Stimulated activated CD8-positive, alpha-beta memory T cell treated with anti-CD3 and anti-CD28 coated beads, Interleukin-12 subunit alpha, Interleukin-12 subunit beta, amount 100 ng/mL, for 4 hours (primary cell): ENCODE measurements around the gene METTL24.
"Not testable (repeated sequence)": the region's sequence is repeated elsewhere in the genome, so short reads cannot be mapped to it uniquely, and the experiment has no call there.

Experiments used
- DNase-seq: peaks from one replicate; pipeline ENCODE4 v3.0.0-alpha.2; 2020; ENCODE audit warnings: low read depth

METTL24 gene

DNA sequence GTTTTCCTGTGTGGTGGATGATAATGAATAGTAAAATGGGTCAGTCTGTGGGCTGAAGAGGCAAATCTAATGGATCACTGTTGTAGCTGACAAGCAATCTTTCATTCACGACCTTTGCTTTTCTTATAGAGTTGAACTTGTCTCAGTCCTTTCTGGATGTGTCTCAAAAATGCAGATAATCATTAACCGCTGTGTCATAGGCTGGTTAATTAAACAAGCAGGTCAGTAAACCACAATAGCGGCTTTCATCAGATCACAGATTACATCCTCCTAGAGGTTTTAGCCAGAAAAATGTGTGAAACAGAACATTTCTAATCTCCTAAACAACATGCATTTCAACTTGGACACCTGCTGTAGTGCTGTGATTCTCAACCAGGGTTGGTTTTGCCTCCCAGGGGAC is 2.5 kb upstream of the METTL24 start:
- no peak for DNase-seq

DNA sequence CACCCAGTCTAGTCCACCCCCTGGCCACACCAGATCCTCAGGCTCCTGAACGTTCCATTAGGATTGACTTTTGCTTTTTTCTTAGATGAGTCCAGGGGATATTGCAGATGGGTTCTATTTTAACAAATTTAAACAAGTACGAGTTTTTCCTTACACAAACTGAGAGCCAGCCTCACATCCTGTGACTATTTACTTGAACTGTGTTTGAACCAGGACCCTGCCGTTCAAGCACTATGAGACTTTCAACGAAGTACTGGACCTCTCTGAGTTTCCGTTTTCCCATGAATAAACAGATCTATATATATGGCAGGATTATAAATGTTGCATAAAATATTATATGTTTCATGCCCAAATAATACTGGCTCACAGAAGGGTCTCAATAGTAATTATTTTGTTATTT is 1.4 kb upstream of the METTL24 start:
- DNase-seq = no peak

DNA sequence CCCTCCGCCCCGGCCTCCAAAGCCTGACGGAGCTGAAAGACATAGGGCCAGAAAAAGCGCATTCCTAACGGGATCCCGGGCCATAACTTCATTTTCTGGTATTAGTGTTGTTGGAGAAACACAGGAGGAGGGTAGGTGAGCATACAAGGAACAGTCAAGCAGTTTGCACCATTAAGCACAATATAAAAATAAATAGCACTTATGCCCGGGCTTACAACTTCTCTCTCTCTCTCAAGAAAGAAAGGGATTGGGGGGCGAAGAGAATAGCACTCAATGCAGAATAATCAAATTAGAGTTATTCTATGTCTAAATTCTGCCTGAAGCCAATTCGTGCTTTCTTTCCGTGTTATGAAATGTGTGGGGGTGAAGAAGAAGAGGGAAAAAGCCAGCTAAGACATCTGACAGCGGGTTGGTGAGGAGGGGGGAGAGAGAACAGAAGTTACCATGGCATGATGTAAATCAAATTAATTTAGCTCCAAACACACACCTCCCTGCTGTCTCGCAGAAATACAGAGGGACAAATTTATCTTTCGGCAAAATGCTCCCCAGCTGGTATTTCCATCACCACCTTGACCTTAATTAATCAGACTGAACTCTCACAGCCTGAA is 508 bp upstream of the METTL24 start:
- DNase-seq = no peak

DNA sequence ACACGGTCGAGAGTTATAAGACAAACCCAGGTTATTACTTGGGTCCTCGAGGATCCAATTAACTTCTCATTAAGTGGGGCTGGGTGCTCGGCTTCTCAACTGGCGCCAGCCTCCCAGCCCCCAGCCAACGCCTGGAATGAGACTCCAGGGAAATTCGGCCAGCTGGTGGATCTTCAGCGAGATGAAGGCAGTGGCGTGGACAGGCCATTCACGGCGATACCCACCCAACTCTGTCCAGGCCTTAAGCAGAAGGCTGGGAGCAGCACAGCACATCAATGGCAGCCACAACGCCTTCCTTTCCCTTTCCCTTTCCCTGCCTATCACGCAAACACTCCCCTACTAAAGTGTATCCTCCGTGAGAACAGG is 868 bp downstream of the METTL24 start:
- DNase-seq = no peak

DNA sequence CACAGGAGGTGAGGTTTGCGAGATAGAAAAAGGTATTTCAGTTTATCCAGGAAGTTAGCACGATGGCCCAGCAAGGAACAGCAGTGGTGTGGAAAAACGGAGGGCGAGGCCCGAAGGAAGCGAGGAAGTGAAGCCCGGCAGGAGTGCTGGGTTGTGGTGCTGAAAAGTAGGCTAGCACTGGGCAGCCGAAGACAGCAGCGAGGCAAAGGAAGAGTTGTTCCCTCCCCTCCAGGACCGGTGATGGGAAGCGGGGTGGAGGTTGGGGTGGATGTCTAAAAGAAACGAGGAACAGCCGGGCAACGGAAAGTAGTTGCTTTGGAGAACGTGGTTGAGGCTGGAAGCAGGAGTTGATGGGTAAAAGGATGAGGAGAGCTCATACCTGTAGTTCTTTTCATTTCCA is 1.4 kb downstream of the METTL24 start:
- no peak for DNase-seq

DNA sequence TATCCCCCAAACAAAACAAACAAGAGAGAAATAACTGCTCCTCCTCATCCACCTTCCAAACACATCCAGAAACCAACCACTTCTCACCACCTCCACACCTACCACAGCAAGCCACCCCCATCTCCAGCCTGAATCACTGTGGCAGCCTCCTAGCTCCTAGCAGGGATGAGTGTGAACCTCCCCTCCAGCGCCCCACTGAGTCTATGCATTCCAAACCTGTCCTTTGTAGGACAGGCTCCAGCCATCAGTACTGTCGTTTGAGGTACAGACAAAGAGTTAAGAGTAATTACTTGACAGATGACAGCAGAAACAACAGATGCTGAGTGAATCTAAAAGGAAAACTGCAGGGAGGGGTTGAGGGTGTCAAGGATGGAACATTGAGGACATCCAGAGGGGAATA is 2.4 kb downstream of the METTL24 start:
- no peak for DNase-seq

DNA sequence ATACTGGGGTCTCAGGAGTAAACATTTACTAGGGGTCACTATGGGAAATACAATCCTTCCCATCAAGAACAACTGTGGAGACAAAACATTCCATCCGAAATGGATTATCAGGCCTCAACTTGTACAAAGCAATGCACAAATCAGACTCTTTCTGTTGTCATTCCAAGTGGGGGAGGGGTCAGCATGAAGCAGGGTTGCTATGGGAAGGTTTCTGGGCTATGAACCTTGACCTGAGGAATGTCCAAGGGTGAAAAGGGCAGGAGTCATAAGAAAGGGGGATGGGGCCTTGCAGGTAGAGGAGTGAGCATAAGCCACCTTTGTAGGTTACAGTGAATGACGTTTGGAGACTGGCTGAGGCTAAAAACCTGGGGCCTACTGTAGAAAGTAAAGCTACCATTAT is 3.1 kb downstream of the METTL24 start:
- no peak for DNase-seq

DNA sequence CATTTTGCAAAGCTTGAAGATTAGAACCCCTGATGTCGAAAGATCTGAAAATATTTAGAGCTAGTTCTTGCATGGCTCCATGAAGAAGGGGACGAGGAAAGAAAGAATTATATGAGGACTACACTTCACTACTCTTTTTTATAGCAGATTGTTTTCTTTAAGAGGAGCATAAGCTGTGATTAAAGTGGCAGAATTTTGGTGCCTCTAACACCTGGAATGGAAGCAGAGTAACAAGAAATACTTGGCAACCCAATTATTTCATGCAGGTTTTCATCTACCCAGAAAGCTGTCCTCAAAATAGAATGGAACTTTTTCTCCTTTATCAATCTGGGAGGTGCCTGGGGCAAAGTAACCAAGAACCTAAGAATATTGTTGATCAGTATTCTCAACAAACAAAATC is 4.0 kb downstream of the METTL24 start:
- DNase-seq = no peak

DNA sequence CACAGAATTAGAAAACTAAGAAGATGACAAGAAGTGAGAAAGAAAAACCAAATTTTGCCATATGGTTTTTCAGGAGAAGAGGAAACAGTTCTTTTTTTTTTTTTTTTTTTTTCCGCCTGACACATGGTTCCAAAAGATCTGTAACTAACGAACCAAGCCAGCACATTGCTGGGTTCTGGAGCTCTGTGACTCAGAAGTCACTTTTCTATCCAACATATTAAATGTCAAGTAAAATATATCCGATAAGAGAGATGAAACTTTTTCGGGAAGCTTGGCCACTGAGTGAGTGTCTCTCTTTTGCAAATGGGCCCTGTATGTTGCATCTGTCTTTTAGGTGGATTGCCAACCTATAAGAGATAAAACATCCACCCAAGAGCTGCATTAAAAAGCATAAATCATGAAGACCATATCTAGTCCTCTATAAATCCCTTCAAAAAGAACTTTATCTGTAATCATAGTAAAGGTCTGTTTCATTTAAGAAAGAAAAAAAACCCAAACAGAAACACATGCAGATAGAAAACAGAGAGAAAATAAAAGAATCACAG is 4.6 kb downstream of the METTL24 start:
- DNase-seq = no peak

DNA sequence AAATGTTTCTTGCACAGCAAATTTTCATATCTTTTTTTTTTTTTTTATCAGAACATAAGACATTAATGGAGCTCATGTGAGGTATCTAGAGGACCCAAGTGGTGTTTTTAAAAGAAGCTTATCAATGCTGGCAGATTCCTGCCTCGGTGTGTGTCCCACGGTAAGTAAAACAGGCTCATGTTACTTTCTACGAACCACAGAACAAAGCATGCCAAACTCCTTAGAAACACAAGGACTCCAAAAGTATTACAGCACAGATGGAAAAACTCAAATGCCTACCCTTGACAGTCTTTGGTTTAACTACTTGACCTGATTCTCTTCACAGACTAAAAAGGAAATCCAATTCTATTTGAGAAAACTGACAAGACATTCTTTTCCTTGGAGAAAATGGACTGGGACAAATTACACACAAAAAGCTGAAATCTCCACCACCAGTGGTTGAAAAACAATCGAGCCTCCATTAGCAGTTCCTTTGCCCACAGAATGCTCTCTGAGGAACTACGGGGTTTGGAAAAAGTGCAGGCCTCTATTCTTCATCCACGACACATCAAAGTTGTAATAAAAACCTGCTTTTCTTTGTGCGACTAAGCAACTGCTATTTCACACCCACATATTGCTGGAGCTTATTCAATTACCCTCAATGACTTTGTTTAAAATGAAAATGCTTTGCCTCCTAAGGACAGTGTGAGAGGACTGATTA is 5.4 kb downstream of the METTL24 start:
- no peak for DNase-seq

DNA sequence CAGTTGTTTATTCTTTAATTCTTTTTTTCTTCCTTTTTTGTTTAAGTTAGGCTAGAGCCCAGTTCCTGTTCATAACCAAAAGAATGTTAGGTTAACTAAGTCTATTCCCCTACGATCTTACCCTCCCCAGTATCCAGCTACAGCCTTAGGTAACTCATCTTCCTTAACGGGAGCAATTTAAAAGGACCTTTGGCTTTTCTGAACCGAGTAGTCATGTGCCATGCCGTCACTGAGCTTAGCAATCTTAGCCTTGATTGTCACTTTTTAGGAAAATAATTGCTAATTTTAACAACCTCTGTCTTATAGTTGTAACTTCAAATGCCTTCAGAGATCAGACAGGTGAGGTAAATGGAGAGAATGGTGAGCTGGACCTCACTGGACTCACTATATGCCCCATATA is 6.2 kb downstream of the METTL24 start:
- no peak for DNase-seq

DNA sequence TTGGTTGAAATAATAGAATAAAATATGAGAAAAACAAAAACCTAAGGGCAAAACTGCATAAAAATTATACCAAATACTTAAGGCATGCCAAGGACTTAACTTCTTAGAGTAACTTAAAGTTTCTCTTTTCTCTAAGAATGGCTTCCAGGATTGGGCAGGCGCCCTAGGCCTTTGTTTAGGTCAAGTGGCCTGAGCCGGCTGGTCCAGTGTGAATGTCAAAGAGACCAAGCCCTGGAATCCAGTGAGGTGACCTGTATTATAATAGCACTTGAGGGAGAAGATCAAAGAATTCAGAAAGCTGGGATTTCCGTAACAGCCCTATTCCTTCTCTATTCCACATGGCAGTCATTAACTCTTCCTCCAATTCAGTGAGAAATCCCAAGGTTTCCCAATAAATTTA is 6.6 kb downstream of the METTL24 start:
- DNase-seq = no peak

DNA sequence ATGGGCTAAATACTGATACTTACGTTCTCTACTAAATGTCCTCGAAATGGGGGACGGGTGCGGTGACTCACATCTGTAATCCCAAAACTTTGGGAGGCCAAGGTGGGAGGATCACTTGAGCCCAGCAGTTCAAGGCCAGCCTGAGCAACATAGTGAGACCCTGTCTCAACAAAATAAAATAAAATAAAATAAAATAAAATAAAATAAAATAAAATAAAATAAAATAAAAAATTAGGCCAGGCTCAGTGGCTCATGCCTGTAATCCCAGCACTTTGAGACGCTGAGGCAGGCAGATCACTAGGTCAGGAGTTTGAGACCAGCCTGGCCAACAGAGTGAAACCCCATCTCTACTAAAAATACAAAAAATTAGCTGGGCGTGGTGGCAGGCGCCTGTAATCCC is 7.6 kb downstream of the METTL24 start:
- DNase-seq = not testable (repeated sequence)

DNA sequence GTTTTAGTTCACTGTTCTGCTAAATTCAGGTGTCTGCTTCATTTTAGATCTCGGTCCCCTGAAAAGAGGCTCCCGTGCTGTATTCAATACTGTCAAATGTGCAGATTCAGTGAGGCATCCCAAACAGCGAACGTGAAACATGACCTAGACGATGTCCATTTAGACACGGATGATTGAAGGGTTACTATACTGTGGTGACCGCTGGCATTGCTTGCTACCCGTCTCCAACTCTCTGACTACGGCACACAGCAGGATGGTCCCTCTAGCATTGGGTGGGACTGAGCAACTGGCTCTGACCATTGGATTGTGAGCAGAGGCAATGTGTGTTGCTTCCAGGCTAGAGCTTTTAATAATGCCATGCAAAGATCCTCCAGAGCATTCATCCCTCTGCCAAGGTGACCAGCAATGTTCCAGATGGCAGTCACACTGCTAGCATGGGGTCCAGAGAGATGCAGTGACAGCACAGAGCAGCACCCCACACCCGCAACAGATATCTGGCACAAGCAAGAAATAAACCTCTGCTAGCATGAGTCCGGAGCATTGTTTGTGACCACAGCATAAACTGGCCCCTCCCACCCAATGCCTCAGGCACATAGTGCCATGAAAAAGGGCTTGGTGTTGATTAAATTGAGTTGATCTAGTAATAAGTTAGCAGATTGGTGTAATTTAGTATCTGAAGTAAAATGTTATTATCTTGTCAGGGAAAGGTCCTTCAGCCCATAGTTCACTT is 9.0 kb downstream of the METTL24 start:
- DNase-seq = no peak

DNA sequence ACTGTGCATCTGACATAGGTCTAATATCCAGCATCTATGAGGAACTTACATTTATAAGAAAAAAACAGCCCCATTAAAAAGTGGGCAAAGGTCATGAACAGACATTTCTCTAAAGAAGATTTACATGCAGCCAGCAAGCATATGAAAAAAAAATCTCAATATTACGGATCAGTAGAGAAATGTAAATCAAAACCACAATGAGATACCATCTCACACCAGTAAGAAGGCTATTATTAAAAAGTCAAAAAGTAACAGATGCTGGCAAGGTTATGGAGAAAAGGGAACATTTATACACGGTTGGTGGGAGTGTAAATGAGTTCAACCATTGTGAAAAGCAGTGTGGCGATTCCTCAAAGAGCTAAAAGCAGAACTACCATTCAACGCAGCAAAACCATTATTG is 13.1 kb downstream of the METTL24 start:
- DNase-seq = no peak

DNA sequence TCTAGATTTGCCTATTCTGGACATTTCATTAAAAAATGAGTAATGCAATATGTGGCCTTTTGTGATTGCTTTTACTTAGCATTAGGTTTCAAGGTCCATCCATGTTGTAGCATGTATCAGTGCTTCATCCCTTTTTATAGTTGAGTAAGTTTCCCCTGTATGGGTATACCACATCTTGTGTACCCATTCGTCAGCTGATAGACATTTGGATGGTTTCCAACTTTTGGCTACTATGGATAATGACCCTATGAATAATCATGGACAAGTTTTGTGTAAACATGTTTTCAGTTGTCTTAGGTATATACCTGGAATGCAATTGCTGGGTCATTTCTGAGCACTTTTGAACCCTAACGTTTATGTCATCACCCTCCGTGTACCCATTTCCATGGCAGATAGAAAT is 15.4 kb downstream of the METTL24 start:
- DNase-seq = no peak

DNA sequence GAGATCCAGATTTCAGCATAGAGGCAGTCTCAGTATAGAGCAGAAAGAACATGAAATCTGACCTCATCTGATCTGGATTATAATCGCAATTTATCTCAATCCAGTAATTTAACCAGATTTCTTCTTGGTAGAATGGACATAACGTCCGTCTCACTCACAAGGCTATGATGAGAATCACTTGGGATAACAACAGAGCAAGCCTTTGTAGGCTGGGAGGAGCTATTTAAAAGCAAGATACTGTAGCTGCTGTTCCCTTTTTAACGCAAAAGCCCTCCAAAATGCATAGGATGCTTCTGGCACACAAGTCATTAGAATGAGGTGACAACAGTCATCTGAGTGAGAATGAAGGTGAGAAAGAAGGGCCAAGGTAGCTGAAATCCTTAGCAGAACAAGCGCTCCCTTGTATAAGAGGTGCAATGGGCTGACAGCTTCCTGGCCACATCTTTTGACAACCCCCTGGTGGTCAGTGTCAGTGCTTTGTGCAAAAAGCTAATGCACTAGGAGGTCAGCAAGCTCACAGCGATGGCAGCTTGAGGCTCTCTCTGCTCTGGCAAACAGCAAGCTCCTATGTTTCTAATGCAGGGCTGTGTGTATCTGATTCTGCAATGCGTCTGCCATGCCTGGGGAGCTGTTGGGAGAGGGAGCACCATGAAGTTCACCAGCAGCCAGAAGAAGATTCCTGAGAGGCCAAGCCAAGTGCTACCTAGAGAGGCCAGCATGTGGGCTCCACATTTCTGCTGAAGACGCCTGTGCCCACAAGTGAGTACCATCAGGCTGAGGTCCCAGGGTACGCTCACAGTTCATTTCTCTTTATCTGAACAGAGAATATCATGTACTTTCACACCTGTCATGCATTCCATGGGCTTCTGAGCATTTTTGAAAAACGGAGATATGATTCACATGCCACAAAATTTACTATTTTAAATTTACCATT is 16.2 kb downstream of the METTL24 start:
- DNase-seq = no peak

DNA sequence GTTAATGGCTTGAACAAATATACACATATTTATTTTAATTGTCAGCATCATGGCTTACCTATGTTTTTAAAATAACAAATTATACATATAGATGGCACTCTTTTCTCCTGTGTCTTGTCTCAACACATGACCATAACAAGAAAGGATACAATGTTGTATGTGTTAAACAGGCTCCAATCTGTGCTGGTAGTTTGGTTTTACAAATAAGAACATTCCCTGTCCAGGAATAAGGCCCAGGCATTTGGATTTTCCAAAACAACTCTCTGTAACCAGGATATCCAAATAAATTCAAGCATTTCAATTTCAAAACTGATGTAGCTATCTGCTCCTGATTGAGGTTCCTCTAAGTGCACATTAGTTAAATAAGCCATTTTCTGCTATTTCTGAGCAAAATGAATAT is 17.1 kb downstream of the METTL24 start:
- no peak for DNase-seq

DNA sequence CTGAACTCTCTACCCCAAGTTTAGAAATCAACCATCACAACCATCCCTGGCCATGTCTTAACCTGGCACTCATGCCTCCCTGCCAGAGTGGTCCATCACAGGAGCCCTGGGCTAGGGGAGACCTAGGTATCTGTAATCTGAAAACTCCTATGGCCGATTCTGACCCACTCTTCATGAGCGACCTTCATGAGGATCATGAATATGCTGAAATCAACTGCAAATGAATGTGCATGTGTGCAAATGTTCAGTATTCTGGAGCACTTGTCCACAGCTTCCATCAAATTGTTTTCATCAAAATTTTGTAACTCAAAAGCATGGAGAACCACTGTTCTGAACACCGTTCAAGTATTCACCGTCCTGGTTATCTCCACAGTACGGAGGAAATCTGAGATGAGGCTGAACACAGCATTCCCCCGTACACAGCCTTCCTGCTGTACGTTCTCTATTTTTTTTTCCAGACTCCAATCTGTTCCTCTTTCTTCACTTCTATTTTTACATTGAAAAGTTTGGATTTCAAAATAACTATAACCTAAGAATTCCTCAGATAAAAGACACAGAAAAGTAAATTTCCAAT is 17.7 kb downstream of the METTL24 start:
- DNase-seq = no peak

DNA sequence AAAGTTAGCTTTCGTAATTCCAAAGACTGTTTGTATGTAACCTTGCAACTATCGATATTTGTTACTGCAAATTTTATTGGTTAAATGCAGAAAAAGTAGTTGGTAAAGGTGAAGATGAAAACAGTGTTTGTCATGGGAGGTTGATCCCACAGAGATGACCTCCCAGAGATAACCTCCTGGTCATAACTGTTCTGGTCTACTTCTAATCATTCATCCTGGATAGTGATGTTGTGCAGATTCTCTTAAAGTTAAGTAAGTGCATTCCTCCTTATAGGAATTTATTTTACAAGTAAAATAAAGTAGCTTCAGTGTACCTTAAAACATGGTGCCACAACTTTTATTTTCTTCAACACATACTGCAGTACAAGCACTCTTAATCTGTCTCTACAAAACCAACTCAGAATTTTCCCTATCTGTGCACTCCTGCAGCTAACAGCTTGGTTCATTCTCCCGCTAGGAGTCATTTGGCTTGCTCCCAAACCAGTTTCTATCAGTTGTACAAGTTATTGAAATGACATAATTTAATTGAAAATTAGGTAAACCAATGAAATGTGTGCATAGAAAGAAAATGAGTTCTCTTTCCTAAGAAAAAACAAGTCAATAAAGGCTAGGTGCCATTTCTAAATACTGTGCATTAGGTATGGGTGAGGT is 19.2 kb downstream of the METTL24 start:
- no peak for DNase-seq

DNA sequence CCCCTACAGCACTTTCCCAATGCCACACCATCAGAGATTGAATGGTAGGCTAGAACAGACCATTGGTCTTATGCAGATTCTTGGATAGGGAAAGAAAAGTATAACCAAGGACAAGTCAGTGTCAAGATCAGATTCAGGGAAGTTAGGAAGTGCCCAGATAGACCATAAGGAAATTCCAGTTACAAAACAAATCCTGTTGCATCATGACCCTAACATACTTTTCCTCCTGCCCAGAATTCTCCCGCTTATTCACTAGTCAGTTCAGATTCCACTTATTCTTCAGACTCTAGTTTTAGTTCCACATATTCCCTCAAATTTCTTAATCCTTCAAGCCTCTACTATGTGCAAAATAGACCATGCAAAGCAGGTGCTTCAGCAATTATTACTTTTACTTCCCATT is 20.7 kb downstream of the METTL24 start:
- DNase-seq = no peak
